ENCODE data around the gene STKLD1.
A peak's percentile ranks its signal among the peaks of the same experiment; 100 is the strongest.
"Not testable (repeated sequence)": the region's sequence is repeated elsewhere in the genome, so short reads cannot be mapped to it uniquely, and the experiment has no call there.

STKLD1 gene

DNA sequence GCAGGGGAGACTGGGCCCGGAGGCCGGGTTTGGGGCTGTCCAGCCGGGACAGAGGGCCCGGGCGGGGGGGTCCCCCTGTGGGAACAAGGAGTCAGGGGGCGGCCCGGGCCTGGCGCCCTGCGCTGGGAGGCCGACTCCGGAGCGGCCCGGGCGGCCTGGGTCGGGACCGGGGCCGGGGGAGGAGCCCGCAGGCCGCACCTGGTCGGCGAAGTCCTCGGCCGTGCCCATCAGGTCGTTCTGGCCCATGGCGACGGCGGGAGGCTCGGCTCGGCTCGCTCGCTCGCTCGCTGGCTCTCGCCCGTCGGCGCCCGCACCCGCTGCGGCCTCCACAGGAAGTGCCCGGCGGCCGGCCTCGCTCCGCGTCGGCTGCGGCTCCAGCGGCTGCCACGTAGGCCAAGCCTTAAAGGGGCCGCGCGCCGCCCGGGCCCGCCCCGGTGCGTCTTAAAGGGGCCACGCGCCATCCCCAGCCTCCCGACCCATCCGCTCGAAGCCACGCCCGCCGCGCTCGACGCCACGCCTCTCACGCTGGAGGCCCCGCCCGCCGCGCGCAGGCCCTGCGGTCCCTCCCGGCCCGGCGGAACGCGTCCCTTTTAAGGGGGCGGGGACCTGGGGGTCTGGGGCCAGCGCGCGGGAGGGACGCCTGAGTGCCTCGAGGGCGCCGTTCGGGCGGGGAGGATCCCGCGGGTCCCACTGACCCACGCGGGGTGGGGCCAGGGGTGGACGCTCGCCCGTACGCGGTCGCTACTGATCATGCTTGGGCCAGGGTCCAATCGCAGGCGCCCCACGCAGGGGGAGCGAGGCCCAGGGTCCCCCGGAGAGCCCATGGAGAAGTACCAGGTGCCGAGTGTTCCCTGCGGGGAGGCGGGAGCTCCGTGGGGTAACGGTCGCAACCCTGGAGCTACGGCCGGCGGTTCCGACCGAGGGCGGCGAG, at the start of gene STKLD1, which contains the start of gene SURF4:
TSS of gene STKLD1 (plus strand) at position 643 of the 931 bp plus-strand sequence. CDS start at position 751, 108 bp downstream.
TSS of gene SURF4 (minus strand) at position 337 of the 931 bp plus-strand sequence. CDS start at position 246, 91 bp downstream.
- peak; percentile 84 for DNase-seq

DNA sequence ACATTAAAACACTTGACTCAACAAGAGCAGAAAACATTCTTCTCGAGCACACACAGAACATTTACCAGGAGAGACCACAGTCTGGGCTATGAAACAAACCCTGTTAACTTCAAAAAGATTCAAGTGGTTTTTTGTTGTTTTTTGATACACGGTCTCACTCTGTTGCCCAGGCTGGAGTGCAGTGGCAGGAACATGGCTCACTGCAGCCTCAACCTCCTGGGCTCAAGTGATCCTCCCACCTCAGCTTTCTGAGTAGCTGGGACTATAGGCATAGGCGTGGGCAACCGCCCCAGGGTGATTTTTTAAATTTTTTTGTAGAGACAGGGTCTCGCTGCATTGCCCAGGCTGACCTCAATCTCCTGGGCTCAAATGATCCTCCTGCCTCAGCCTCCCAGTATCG, 49.1 kb upstream of the STKLD1 start:
- DNase-seq: not testable (repeated sequence)

DNA sequence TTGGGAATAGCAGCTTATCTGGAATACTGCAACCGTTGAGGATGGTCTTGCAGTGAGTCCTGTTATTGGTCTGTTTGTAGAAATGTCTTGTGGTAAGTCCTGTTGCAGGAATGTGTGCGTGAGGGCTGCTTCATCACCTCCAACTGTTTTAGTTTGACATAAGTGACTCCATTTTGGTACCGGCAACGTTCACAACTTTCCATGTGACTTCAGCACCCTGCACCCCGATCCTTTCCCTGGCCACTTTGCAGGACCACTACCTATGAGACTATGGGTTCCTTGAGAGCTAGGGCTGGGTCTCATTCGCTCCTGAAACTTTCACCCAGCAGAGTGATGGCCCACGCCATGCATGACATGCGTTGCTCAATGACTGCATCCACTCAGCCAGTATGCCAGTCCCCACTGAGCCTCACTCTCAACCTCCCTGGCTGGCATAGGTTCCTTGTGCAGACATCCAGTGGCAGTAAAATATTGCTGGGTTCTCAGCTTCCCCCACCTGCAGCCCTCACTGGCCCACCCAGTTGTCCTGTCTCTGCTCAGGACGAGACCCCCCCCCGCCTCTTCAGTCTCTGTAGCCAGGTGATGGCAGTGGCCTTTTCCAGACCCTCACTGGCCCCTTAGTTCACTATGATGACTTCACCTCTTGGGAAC, 48.2 kb upstream of the STKLD1 start:
- no peak for DNase-seq

DNA sequence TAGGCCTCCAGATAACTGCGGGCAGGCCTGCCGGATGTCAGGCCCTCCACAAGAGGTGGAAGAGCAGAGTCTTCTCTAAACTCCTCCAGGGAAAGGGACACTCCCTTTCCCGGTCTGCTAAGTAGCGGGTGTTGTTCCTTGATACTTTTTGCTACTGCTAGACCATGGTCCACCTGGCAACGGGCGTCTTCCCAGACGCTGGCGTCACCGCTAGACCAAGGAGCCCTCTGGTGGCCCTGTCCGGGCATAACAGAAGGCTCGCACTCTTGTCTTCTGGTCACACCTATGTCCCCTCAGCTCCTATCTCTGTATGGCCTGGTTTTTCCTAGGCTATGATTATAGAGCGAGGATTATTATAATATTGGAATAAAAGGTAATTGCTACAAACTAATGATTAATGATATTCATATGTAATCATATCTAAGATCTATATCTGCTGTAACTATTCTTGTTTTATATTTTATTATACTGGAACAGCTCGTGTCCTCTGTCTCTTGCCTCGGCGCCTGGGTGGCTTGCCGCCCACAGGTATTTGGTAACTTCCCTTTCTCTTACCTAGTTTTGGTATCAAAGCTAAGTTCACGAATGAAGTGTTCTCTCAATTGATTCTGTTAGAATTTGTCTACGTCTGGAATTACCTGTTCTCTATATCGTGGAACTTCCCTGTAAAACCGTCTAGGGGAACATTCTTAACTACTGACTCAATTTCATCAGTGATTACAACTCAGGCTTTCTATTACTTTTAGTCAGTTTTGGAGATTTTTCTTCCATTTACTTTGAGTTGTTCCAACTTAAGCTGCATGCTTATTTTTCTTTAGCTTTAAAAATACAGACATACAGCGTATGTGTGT, 46.6 kb upstream of the STKLD1 start:
- DNase-seq: not testable (repeated sequence)

DNA sequence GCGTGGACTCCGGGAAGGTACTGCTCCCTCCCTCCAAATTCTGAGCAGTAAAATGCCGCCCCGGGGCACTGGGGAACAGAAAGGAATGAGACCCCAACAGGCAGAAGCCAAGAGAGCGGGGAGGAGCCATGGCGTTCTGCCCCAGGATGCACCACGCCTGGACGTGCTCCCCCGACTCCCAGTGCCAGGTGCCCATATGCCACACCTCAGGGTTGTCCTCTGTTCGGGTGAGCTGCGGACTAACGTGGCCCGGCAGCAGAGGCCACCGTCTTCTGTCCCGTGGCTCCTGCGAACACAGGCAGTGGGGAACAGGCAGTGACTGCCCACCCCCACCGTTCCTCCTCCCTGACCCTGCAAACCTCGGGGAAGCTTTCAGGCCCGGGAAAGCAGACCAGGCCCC, 44.9 kb upstream of the STKLD1 start:
- no peak for DNase-seq

DNA sequence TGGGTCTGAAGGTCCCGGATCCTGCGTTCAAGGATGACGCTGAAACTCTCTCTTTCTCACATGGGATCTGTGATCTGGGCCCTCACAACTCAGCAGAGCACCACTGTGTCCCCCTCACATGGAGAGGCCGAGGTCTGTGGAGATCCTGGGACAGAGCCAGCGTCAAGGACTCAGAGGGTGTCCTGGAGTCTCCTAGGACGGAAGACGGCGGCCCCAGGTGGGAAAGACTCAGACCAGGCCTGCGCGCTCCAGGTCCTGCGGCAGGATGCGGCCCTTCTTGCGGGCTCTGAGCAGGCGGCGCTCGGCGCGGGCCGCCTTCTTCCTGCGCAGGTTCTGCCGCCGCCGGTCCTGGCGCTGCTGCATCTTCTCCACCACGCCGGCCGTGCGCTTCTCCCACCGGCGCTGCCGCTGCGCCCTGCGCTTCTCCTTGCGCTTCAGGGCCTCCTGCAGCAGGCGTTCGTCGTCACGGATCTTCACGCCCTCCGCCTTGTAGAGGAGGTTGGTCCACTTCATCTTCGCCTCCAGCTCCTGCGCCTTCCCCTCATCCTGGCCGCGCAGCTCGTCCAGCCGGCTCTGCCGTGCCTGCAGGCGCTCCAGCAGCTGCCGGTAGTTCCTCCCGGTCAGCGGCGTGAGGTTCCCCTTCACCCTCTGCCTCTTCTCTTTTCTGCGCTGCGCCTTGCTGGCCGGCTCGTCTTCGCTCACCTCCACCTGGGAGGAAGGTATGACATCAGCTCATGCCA, 44.4 kb upstream of the STKLD1 start:
- no peak for DNase-seq

DNA sequence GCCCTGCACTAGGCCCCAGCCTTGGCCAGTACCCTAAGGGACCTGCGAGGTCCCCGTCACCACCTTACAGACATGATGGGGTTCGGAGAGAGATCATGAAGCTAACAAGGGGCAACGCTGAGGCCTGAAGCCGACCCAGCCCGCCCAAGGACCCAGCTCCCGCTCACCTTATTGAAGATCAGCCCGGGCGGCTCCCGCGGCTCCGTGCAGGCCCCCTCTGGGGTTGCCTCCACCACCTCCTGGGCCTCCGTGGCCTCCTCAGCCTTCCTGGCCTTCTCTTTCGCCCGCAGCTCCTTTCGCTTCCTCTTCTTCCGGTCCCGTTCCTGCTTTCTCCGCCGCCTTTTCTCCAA, 43.8 kb upstream of the STKLD1 start:
- DNase-seq: no peak

DNA sequence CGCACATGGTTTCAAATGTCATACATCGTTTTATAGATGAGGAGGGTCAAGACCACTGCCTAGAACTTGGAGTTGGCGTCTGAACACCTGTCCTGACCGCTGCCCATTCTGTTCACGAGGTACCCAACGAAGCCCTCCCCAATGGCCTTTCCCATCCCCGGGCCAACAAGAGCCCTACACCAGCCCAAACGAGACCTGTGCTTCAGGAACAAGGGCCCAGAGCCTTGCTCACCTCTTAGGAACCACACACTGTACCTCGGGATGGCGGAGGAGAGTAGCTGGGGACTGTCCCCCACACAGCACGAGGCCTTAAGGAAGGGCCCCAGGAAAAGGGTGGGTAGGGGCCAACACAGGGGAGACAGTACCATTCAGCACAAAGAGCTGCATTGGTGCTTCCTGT, 43.2 kb upstream of the STKLD1 start:
- DNase-seq: no peak

DNA sequence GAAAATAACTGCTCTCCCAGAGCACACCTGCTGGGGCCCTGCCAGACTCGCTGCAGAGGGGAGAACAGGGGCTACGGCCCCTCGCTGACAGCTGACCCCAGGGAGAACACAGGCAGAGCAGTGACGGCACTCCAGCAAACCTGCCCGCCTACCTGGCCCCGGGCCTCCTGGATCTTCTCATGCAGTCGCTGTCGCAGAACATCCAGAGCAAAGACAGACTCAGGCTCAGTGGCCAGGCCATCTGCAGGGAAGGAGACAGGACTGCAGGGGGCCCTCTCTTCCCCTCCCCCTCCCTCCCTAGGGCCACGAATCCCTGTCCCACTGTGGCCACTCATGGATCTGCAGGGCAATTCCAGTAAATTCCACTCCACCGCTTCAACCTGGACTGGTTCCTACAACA, 42.6 kb upstream of the STKLD1 start:
- no peak for DNase-seq

DNA sequence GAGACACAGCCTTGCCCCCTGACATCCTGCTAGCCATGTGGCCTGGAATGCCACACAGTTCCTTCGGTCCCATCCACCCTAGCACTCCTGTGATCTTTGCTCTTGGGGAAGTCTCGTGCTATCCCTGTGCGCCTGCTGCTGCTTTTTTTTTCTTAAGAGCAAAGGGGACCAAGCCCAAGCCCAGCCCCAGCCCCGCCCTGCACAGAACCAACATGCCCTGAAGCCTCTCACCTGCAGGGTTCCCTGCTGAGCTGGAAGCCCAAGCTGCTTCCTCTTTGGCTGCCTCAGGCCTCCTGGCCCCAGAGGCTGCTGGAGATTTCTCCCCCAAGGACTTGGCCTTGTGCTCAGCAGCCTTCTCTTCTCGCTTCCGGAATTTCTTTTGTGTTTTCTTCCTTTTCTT, 42.0 kb upstream of the STKLD1 start:
- DNase-seq: no peak

DNA sequence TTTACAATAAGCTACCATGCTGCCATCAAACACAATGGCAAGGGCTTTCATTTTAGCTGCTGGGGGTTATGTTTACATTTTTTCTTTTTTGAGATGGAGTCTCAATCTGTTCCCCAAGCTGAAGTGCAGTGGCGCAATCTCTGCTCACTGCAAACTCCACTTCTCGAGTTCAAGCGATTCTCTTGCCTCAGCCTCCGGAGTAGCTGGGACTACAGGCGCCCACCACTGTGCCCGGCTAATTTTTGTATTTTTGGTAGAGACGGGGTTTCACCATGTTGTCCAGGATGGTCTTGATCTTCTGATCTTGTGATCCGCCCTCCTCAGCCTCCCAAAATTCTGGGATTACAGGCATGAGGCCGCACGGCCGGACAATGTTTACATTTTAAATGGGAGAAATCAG, 41.3 kb upstream of the STKLD1 start:
- not testable (repeated sequence) for DNase-seq

DNA sequence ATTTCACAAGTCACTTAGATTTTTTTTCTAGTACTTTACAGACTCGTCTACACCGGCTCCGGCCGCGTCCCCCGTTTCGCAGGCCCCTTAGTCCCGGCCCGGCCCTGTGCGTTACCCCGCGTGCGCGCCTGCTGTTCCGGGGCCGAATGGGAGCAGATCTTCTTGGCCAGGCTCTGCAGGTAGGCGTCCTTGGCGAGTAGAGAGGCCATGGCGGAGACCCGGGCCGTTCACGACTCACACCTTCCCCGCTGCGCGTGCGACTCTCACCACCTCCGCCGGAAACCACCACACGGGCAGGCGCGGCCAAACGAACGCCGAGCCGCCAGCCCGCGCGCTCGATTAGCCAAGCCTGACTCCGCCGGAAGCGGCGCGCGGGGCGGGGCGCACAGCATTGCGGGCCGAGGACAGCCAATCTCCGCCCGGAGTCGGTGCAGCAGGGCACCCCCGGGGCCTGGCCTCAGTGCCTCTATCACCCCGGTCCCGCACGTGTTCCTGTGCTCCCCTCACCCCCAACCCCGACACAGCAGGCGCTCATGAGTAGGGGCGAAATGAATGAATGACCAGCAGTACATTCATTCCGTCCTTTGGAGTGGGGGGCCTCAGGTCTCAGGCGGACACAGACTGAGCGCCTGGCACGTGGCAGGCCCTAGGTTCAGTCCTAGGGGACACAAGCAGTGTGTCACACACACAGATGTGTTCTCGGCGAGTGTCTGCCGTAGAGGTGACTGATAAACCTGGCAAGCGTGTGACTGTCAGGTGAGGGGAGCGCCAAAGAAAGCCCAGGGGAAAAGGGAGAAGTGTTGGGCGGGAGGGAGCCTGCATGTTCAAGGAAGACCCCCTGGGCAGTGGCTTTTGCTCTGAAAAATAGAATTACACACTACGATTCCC, 40.0 kb upstream of the STKLD1 start, which contains the start of gene SURF6:
TSS of gene SURF6 (minus strand) at position 265 of the 888 bp plus-strand sequence. CDS start at position 209, 56 bp downstream.
- peak; percentile 83 for DNase-seq

DNA sequence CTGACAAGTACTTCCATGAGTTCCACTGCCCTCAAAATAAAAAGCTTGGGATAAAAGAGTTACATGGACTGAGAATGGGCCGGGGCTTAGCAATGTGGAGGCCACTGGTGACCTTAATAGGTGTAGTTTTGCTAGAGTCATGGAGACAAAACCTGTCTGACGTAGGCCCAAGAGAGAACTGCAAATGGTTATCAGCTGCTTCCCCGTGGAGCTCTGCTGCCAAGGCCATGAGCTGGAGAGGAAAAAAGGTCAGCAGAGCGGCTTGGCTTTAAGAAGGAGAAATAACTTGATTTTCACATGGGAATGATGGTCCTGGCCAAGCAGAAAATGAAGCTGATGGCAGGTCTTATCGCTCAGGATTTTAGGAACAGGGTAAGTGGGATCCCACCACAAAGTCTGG, 36.5 kb upstream of the STKLD1 start:
- DNase-seq: no peak

DNA sequence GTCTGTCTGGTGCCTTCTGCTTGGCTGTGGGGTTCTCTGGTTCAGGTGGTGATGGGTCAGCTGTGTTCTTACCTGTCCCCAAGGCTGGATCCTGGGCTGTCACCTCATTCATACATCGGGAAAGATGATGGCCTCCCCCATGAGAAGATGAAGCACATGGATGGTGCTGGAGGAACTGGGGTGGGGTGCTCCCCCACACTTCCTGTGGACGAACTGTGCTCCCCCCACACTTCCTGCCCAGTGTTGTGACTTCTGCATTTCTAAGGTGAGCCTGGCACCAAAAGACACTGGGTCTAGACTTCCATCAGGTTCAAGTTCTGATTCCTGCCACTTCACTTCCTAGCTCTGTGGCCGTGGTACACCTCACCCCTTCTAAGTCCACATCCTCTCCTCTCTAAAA, 35.9 kb upstream of the STKLD1 start:
- DNase-seq: no peak

DNA sequence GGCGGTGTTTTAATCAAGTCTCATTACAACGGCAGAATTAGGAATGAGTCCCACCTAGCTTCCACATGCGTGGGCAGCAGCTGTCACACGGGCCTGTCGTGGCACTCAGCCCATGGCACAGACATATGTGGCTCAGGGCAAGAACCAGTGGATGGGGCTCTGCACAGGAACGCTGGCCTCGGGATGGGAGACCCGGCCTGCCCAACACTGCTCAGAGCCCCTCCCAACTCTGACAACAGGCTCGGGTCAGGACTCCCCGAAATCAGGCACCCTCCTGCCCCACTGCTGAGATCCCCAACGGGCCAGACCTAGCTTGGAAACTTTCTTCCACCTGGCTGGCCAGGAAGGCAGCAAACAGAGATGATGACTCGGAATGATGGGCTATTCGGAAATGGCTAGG, 35.2 kb upstream of the STKLD1 start:
- no peak for DNase-seq

DNA sequence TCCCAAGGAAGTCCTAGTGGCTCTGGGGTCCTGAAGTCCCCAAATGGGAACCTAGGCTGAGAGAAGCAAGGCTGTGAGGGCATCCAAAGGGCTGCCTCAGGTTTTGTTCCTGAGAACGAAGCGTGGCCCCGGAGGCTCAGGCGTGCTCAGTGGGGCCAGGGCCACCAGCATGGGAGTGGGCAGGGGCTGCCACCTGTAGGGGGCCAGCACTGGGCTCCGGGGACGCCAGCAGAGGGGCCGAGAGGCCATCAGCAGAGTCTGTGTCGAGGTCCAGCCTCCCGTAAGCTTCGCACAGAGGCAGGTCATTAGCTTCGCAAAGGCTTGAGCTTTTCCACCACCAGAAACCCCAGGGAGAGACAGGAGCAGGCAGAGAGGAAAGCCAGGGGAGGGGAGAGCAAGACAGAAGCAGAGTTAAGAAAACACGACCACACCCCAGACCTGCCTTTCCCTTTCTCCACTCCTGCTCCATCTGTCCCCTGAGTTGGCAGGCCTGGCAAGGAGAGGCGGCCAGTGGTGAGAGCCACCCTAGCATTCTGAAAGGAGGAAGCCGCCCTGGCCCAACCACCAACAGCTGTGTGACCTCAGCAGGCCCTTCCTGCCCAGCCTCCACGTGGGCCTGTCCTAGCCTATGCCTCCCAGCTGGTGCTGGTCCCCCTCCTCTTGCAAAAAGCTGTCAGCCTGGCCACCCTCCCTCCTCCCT, 34.6 kb upstream of the STKLD1 start:
- no peak for DNase-seq

DNA sequence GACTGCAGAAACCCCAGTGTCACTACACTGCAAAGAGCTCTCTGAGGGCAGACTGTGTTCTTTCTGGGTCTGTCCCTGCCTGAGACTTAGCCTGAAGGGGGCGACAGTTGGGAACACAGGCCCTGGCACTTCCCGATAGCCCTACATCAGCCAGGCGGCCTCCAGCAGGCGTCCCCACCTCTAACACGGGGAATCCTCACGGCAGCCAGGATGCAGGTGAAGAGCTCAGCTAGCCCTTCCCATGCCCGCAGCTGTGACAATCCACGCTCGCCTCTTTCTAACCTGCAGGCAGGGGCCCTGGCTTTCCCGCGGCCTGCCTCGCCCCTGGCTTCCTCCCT, 34.1 kb upstream of the STKLD1 start:
- DNase-seq: no peak

DNA sequence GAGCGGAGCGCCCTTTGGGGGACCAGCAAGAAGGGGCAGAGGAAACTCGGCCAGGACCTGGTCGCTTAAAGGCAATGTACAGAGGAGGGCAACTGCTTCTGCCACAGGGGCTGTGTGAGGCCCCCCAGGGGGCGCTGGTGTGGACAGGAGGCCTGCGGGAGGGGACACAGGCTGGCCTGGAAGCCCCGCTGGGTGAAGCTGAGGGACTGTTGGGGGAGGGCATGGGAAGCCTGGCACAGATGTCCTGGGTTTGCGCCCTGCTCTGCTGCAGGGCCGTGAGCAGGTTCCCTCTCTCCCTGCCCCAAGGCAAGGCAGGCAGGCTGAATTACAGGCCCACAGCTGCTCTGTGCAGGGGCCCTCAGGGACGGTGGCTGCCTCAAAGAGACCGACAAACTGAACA, 33.6 kb upstream of the STKLD1 start:
- no peak for DNase-seq

DNA sequence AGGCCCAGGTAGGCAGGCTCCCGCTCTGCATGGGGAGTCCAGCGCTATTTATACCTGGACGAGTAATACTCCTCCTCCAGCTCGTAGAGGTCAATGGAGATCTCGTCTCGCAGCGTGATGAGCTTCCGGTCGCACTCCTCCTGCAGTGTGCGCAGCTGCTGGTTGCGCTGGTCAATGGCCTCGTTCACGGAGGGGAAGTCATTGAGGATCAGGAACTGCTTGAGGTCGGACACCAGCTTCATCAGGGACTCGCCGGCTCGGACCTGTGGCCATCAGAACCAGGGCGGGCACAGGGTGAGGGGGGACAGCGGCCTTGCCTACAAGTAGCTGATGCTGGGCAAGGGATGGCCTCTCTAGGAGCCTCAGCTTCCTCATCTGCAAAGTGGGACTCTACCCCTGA, 32.1 kb upstream of the STKLD1 start:
- no peak for DNase-seq

DNA sequence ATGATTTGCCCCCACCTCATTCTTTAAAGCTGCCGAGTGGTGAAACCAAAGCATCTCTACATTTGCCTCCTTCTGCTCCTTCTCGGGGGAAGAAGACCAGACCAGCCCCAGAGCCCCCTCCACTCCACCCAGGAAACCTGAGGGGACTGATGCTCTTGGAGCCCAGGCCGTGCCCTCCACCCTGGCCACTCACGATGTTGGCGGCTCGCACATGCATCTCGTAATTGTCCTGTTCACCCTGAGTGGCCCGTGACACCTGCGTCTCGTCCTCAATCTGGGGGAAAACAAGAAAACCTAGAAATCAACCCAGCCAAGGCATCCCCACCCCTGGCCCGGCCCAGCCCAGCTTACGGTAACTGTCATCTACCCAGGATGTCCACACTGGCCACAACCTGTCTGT, 31.2 kb upstream of the STKLD1 start:
- DNase-seq: no peak

DNA sequence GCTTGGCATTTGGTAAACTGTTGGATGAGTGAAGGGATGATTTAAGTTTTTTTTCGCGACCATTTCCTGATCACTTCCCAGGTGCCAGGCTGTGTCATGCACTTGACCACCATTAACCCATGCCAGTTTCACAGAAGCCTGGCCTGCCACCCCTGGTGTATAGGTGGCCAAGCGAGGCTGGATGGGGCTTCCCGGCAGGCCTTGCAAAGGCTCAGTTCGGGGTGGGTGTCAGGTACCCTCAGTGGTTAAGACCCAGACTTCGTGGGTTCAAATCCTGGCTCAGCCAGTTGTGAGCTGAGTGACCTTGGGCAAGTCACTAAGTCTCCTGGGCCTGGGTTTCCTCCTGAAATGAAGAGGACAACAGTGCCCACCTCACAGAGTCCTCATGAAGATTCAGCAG, 30.6 kb upstream of the STKLD1 start:
- no peak for DNase-seq
